Measurements from ENCODE around the gene SAMD4A. TPM values are rescaled to one million over a fixed set of nuclear protein-coding genes. Genes with fewer than 3 reads are reported as not detected.
A peak's percentile ranks its signal among the peaks of the same experiment; 100 is the strongest.

SAMD4A gene
- total and polyA plus RNA-seq, 11 donors: 45.0 to 247 (median 138) TPM

DNA sequence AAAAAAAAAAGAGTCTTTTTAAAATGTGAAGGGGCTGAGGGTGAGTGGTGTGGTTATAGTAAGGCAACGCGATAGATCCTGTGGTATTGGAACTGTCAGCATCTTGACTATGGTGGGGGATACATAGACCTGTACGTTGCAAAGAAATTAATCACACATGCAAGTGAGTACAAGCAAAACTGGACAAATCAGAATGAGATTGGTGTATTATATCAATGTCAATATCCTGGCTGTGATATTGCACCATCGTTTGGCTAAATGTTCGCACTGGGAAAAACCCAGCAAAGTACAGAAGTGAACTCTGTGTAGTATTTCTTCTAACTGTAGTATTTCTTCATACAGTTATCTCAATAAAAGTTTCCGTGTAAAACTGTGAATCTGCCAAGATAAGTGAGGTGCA is 267.8 kb downstream of the SAMD4A start:
- Histone ChIP-seq H3K9me3 (peaks cover 0 to 4% (median 0%) of the 10 kb centered on the region in 12 donors), H3K36me3 (peaks cover 0 to 3% (median 0%) of the 10 kb centered on the region in 9 donors), H3K27me3 (no peaks in the 10 kb centered on the region), H3K4me3 (no peak overlapping the region), H3K27ac (no peak overlapping the region), H3K4me1 (peaks cover 0 to 2% (median 0%) of the 10 kb centered on the region in 12 donors)
- no peak for ATAC-seq
- DNase-seq: no peak
- intact Hi-C loops (cut with DNase I): no loop called here
- no peak for TF ChIP-seq POLR2A (IDR thresholded peaks at IDR 0.05)
- TF ChIP-seq, protein P1, sequence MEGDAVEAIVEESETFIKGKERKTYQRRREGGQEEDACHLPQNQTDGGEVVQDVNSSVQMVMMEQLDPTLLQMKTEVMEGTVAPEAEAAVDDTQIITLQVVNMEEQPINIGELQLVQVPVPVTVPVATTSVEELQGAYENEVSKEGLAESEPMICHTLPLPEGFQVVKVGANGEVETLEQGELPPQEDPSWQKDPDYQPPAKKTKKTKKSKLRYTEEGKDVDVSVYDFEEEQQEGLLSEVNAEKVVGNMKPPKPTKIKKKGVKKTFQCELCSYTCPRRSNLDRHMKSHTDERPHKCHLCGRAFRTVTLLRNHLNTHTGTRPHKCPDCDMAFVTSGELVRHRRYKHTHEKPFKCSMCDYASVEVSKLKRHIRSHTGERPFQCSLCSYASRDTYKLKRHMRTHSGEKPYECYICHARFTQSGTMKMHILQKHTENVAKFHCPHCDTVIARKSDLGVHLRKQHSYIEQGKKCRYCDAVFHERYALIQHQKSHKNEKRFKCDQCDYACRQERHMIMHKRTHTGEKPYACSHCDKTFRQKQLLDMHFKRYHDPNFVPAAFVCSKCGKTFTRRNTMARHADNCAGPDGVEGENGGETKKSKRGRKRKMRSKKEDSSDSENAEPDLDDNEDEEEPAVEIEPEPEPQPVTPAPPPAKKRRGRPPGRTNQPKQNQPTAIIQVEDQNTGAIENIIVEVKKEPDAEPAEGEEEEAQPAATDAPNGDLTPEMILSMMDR (IDR thresholded peaks at IDR 0.05): no peak
- WGBS, 4 donors: 87 to 92% (median 91%) methylated on average over 6 of the region's 6 CpGs

- intact Hi-C loops (cut with DNase I): no loop called here
- WGBS, 4 donors: 28 to 45% (median 35%) methylated on average over 2 of the region's 2 CpGs
- DNase-seq: no peak
Observed at GRCh38 chr14:54836231-54836630, 269.3 kb downstream of the SAMD4A start.

DNA sequence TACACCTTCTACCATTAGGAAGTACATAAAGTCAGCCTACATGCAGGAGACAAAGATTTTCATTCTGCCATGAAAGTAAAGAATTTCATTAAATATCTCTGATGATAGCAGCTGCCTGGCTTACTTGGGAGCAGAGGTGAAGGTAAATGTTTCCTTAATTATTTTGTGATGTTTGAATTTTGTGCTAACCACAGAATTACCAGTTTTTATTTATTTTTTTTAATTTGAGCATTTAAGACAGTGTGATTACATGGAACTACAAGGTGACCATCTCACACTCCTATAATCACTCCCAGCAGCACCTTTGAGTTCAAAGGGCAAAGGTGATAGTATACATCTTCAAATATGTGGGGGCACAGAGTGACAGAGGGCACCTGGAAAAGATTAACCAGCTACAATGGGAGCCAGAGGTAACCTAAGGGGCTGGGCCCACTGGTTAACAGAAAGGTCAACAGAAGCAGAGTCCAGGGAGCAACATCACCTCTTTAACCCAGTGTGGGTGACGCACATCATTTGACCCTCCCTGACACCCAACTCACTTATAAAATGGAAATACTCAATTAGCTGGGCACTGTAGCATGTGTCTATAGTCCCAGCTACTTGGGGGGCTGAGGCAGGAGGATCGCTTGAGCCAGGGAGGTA is 270.7 kb downstream of the SAMD4A start:
- 92 to 100% (median 96%) methylated on average over 2 of the region's 2 CpGs for WGBS, 4 donors
- Histone ChIP-seq H3K4me1 (peaks cover 0 to 7% (median 0%) of the 10 kb centered on the region in 12 donors), H3K36me3 (peaks cover 0 to 15% (median 0%) of the 10 kb centered on the region in 9 donors), H3K4me3 (no peak overlapping the region), H3K9me3 (no peaks in the 10 kb centered on the region), H3K27me3 (no peaks in the 10 kb centered on the region), H3K27ac (no peak overlapping the region)
- ATAC-seq (no peak), DNase-seq (no peak)
- intact Hi-C loops (cut with DNase I): no loop called here
- TF ChIP-seq, protein P1 (IDR thresholded peaks at IDR 0.05): no peak
- TF ChIP-seq POLR2A (IDR thresholded peaks at IDR 0.05): no peak

More at GRCh38 chr14:54836231-54836630, 269.3 kb downstream of the SAMD4A start:
- H3K4me1 ChIP-seq: peaks cover 0 to 7% (median 0%) of the 10 kb centered on the region in 12 donors
- ATAC-seq: no peak
- no peak overlapping the region for H3K4me3 ChIP-seq
- H3K9me3 ChIP-seq: no peaks in the 10 kb centered on the region
- H3K27ac ChIP-seq: no peak overlapping the region
- no peaks in the 10 kb centered on the region for H3K27me3 ChIP-seq
- TF ChIP-seq, protein P1 (IDR thresholded peaks at IDR 0.05): no peak
- TF ChIP-seq POLR2A (IDR thresholded peaks at IDR 0.05): no peak
- H3K36me3 ChIP-seq: peaks cover 0 to 10% (median 0%) of the 10 kb centered on the region in 9 donors

DNA sequence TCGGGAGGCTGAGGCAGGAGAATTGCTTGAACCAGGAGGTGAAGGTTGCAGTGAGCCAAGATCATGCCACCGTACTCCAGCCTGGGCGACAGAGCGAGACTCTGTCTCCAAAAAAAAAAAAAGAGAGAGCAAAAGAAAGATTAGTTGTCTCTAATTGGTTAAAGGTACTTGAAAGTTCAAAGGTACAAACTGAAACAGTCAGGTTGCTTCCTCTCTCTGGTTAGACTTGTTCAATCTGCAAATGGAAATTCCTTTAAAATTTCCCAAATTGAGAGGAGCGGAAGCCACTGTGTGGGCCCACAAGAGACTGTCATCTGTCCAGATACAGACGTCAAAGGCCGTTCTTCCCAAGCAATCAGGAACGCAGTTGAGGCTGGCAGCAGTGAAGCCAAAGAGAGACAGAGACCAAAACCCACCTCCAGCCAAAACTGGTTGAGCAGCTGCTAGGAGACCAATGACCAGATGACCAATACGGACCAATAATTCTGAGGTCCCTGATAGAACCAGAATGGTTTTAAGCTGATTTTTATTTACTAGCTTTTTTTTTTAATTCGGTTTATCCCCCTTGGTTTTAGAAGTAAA is 272.1 kb downstream of the SAMD4A start:
- no peak for ATAC-seq

More for the DNA sequence above, 272.1 kb downstream of the SAMD4A start:
- Histone ChIP-seq H3K27ac (peak overlapping the region in 1 of 12 donors; percentile 4), H3K27me3 (no peaks in the 10 kb centered on the region), H3K4me1 (peaks cover 0 to 7% (median 0%) of the 10 kb centered on the region in 12 donors), H3K9me3 (no peaks in the 10 kb centered on the region), H3K4me3 (no peak overlapping the region), H3K36me3 (peaks cover 0 to 29% (median 0%) of the 10 kb centered on the region in 9 donors)
- intact Hi-C loops (cut with DNase I): no loop called here
- DNase-seq: no peak
- WGBS, 4 donors: 89 to 94% (median 92%) methylated on average over 10 of the region's 10 CpGs
- no peak for TF ChIP-seq POLR2A (IDR thresholded peaks at IDR 0.05)
- TF ChIP-seq, protein P1 (IDR thresholded peaks at IDR 0.05): no peak
